Choroid plexus epithelial cell (primary cell): ENCODE measurements around the gene PPIL6.

Experiments used
- DNase-seq: peaks from one replicate; pipeline ENCODE4 v3.0.0-alpha.2; 2010; ENCODE audit warnings: low read depth
- H3K4me3 ChIP-seq: 2 replicates; pipeline ENCODE4 v1.5.1; 2011; ENCODE audit warnings: low read depth, mild to moderate bottlenecking, control low read depth, low read length, moderate library complexity
- TF ChIP-seq, protein P1 (sequence below): conservative IDR thresholded peaks from 2 replicates; pipeline ENCODE4 v1.5.1; 2011; ENCODE audit warnings: low read depth, mild to moderate bottlenecking, control low read depth, inconsistent platforms, low read length, moderate library complexity

The PPIL6 gene

GRCh38 chr6:109440331-109441068 is at the start of gene PPIL6, which contains the start of gene SMPD2:
Gene PPIL6, minus strand, starts transcription at chr6:109440628. Its CDS starts 38 bp downstream, at chr6:109440590.
Gene SMPD2, plus strand, starts transcription at chr6:109440724. Its CDS starts 398 bp downstream, at chr6:109441122.
- TF ChIP-seq, protein P1, sequence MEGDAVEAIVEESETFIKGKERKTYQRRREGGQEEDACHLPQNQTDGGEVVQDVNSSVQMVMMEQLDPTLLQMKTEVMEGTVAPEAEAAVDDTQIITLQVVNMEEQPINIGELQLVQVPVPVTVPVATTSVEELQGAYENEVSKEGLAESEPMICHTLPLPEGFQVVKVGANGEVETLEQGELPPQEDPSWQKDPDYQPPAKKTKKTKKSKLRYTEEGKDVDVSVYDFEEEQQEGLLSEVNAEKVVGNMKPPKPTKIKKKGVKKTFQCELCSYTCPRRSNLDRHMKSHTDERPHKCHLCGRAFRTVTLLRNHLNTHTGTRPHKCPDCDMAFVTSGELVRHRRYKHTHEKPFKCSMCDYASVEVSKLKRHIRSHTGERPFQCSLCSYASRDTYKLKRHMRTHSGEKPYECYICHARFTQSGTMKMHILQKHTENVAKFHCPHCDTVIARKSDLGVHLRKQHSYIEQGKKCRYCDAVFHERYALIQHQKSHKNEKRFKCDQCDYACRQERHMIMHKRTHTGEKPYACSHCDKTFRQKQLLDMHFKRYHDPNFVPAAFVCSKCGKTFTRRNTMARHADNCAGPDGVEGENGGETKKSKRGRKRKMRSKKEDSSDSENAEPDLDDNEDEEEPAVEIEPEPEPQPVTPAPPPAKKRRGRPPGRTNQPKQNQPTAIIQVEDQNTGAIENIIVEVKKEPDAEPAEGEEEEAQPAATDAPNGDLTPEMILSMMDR: peak; percentile 18
- peak; percentile 91 for DNase-seq

GRCh38 chr6:109488001-109488400 is 47.6 kb upstream of the PPIL6 start:
- no peak overlapping the region for H3K4me3 ChIP-seq
- DNase-seq: no peak
- TF ChIP-seq, protein P1: no peak

More at GRCh38 chr6:109440331-109441068, at the start of gene PPIL6, which contains the start of gene SMPD2:
- H3K4me3 ChIP-seq: peak within 1 kb of the TSS; percentile 83

DNA sequence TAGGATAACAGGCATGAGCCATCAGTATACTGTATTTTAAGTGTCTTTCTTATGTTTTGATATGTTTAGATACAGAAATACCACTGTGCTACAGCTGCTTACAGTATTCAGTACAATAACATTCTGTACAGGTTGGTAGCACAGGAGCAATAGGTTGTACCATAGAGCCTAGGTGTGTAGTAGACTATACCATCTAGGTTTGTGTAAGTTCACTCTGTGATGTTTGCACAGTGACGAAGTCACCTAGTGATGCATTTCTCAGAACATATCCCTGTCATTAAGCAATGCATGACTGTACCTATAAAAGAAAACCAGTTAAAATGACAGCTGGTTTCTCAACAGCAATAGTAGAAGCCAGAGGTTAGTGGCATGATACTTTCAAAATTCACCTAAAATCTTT is 45.6 kb upstream of the PPIL6 start:
- no peak for DNase-seq
- TF ChIP-seq, protein P1: no peak
- H3K4me3 ChIP-seq: no peak overlapping the region

DNA sequence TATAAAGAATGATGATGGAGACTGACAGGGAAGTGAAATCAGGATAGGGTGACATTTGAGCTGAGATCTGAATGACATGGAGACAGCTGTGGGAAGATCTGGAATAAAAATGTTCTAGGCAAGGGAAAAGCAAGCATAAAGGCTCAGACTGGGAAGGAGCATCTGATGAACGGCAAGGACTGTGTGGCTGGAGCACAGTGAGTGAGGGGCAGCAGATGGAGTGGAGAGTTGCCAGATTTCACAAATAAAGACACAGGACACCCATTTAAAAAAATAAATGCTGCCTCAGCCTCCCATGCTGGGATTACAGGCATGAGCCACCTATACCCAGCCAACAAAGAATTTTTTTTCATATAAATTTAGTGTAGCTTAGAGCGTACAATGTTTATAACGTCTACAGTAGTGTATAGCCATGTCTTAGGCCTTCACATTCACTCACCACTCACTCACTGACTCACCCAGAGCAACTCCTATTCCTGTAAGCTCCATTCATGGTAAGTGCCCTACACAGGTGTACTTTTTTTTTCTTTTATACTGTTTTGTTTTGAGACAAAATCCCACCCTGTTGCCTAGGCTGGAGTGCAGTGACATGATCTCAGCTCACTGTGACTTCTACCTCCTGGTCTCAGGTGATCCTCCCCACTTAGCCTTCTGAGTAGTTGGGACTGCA is 45.0 kb upstream of the PPIL6 start:
- H3K4me3 ChIP-seq: no peak overlapping the region
- DNase-seq: no peak
- TF ChIP-seq, protein P1: no peak

DNA sequence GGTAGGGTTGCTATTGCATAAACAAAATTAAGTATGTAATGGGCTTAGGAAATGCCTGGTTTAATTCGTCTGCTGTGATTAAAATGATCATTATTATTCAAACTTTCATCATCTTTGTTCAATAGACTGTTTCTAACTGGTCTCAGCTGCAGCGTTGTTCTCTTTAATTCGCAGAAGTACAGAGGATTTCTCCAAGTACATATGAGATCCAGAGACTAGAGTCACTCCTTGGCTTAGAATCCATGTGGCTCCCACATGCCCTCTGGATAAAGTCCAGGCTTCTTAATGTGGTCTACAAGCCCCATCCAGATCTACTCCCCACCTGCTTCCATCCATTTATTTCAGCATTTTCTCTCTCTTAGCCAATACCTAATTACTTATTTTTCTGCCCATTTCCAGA is 43.7 kb upstream of the PPIL6 start:
- no peak for DNase-seq
- TF ChIP-seq, protein P1: no peak
- no peak overlapping the region for H3K4me3 ChIP-seq

DNA sequence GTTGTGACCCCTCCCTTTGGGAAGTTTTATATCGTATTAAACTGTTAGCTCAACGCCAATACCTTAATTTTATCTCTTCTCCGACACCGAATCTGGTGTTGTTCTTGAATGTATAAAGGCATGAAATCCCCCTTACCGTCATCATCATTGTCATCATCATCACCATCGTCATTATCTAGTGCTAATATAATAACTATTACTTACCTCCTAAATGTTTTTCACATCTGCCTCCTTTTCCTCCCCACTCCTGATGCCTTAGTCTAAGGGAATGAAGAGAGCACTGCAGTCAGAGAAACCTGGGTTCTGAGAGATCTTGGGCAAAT is 43.3 kb upstream of the PPIL6 start:
- H3K4me3 ChIP-seq: peak overlapping the region; percentile 81
- peak; percentile 28 for DNase-seq
- TF ChIP-seq, protein P1: no peak
